ENCODE data around the gene ID1. TPM values are rescaled to one million over a fixed set of nuclear protein-coding genes. Genes with fewer than 3 reads are reported as not detected.
"Not testable (repeated sequence)": the region's sequence is repeated elsewhere in the genome, so short reads cannot be mapped to it uniquely, and the experiment has no call there.

Gene ID1
- total and polyA plus RNA-seq, 2 donors from 2014 or later, result 189 to 293 TPM

DNA sequence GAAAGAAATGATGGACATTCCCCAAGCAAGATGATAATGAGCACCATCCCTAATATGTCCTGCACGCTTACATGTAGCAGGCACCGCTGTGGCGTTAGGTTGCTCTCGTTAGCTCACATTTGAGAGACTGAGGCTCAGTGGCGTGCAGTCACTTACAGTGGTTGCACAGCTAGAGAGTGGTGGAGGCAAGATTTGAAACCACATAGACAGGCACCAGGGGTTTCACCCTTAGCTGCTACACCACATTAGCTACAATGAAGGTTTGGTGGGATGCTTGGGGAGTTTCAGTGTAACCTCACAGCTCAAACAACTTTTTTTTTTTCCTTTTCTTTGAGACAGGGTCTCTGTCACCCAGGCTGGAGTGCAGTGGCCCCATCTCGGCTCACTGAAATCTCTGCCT lies 36.3 kb downstream of the ID1 start:
- no peaks in the 10 kb centered on the region for H3K27me3 ChIP-seq (ENCODE audit: control insufficient read depth, insufficient read depth, low read length)
- no peak for FAIRE-seq

DNA sequence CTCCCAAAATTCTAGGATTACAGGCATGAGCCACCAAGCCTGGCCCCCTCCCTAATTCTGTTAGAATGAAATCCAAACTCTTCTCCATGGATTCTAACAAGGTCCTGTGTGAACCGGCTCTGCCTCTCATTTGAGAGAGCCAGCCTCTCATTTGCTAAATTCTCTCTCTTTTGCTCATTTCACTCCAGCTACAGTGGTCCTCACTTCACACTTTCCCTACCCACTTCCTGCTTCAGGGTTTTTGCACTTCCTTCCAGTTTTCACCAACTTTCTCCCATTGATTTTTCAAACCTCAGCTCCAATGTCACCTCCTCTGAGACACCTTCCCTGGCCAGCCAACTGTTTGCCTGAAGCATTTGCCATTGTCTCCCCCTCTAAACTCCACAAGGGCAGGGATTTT lies 37.7 kb downstream of the ID1 start:
- no peaks in the 10 kb centered on the region for H3K4me1 ChIP-seq (ENCODE audit: control insufficient read depth in 2 of 3, insufficient read depth in 2 of 3, low read depth in 1 of 3, low read length in 3 of 3)
- H3K27ac ChIP-seq (ENCODE audit: low read depth in 2 of 2, low read length in 2 of 2), result no peak overlapping the region
- H3K4me3 ChIP-seq (ENCODE audit: low read length in 3 of 3), result no peak overlapping the region
- intact Hi-C loops (cut with DNase I), result no loop called here
- DNase-seq (no peak), FAIRE-seq (no peak)
- no peaks in the 10 kb centered on the region for H3K36me3 ChIP-seq (ENCODE audit: control insufficient read depth in 2 of 3, insufficient read depth in 3 of 3, low read length in 3 of 3)
- H3K9me3 ChIP-seq (ENCODE audit: control insufficient read depth in 2 of 3, insufficient read depth in 1 of 3, low read length in 3 of 3), result no peaks in the 10 kb centered on the region
- TF ChIP-seq, protein P1, sequence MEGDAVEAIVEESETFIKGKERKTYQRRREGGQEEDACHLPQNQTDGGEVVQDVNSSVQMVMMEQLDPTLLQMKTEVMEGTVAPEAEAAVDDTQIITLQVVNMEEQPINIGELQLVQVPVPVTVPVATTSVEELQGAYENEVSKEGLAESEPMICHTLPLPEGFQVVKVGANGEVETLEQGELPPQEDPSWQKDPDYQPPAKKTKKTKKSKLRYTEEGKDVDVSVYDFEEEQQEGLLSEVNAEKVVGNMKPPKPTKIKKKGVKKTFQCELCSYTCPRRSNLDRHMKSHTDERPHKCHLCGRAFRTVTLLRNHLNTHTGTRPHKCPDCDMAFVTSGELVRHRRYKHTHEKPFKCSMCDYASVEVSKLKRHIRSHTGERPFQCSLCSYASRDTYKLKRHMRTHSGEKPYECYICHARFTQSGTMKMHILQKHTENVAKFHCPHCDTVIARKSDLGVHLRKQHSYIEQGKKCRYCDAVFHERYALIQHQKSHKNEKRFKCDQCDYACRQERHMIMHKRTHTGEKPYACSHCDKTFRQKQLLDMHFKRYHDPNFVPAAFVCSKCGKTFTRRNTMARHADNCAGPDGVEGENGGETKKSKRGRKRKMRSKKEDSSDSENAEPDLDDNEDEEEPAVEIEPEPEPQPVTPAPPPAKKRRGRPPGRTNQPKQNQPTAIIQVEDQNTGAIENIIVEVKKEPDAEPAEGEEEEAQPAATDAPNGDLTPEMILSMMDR (IDR thresholded peaks at IDR 0.05; ENCODE audit: borderline replicate concordance, extremely low read depth, insufficient read depth), result no peak
- H3K27me3 ChIP-seq (ENCODE audit: control insufficient read depth, insufficient read depth, low read length), result no peaks in the 10 kb centered on the region
- no peak overlapping the region for H3K9ac ChIP-seq (ENCODE audit: low read length in 3 of 3)

More for the DNA sequence above, 36.3 kb downstream of the ID1 start:
- Histone ChIP-seq H3K36me3 (ENCODE audit: control insufficient read depth in 2 of 3, insufficient read depth in 3 of 3, low read length in 3 of 3) (no peaks in the 10 kb centered on the region), H3K9ac (ENCODE audit: low read length in 3 of 3) (no peak overlapping the region), H3K27ac (ENCODE audit: low read depth in 2 of 2, low read length in 2 of 2) (no peak overlapping the region), H3K4me3 (ENCODE audit: low read length in 3 of 3) (no peak overlapping the region), H3K4me1 (ENCODE audit: control insufficient read depth in 2 of 3, insufficient read depth in 2 of 3, low read depth in 1 of 3, low read length in 3 of 3) (no peaks in the 10 kb centered on the region), H3K9me3 (ENCODE audit: control insufficient read depth in 2 of 3, insufficient read depth in 1 of 3, low read length in 3 of 3) (no peaks in the 10 kb centered on the region)
- TF ChIP-seq, protein P1 (IDR thresholded peaks at IDR 0.05; ENCODE audit: borderline replicate concordance, extremely low read depth, insufficient read depth), result no peak
- intact Hi-C loops (cut with DNase I), result no loop called here
- no peak for DNase-seq

DNA sequence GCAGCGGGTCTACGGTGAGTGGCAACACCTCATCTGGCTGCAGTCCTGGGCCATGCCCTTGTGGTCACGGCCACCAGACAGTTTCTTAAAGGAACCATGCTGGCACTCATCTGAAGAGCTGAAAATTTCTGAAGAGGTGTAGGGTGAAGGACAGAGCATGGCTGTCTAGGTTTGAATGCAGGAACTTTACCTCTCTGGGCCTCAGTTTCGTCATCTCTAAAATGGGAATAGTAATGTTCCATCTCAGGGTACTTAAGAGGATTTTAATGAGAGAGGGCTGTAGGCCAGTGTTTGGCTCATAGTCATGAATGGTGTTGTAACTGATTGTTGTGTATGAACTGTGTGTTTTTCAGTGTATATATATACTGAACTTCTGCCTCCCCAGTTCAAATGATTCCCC lies 38.4 kb downstream of the ID1 start:
- DNase-seq (no peak), FAIRE-seq (no peak)
- H3K27ac ChIP-seq (ENCODE audit: low read depth in 2 of 2, low read length in 2 of 2), result no peak overlapping the region
- H3K4me3 ChIP-seq (ENCODE audit: low read length in 3 of 3), result no peak overlapping the region
- no peaks in the 10 kb centered on the region for H3K9me3 ChIP-seq (ENCODE audit: control insufficient read depth in 2 of 3, insufficient read depth in 1 of 3, low read length in 3 of 3)
- TF ChIP-seq, protein P1 (IDR thresholded peaks at IDR 0.05; ENCODE audit: borderline replicate concordance, extremely low read depth, insufficient read depth), result no peak
- H3K36me3 ChIP-seq (ENCODE audit: control insufficient read depth in 2 of 3, insufficient read depth in 3 of 3, low read length in 3 of 3), result no peaks in the 10 kb centered on the region
- no peak overlapping the region for H3K9ac ChIP-seq (ENCODE audit: low read length in 3 of 3)
- no peaks in the 10 kb centered on the region for H3K4me1 ChIP-seq (ENCODE audit: control insufficient read depth in 2 of 3, insufficient read depth in 2 of 3, low read depth in 1 of 3, low read length in 3 of 3)
- H3K27me3 ChIP-seq (ENCODE audit: control insufficient read depth, insufficient read depth, low read length), result no peaks in the 10 kb centered on the region
- intact Hi-C loops (cut with DNase I), result no loop called here

DNA sequence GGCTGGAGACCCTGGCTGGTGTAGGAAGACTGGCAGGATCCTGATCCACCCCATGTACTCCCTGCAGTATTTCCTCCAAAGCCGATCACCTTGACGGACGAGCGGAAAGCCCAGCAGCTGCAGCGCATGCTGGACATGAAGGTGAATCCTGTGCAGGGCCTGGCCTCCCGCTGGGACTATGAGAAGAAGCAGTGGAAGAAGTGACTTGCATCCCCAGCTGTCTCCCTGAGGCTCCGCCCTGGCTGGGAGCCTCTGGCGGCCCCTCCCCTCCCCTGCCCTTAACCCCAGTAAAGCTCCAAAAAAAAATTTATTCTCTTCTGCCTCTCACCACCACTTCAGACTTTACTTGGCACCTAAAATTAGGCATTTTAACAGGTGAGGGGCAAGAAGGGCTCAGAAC lies 39.6 kb downstream of the ID1 start:
- Histone ChIP-seq H3K9me3 (ENCODE audit: control insufficient read depth in 2 of 3, insufficient read depth in 1 of 3, low read length in 3 of 3) (no peaks in the 10 kb centered on the region), H3K36me3 (ENCODE audit: control insufficient read depth in 2 of 3, insufficient read depth in 3 of 3, low read length in 3 of 3) (no peaks in the 10 kb centered on the region), H3K27me3 (ENCODE audit: control insufficient read depth, insufficient read depth, low read length) (no peaks in the 10 kb centered on the region), H3K27ac (ENCODE audit: low read depth in 2 of 2, low read length in 2 of 2) (no peak overlapping the region), H3K4me3 (ENCODE audit: low read length in 3 of 3) (no peak overlapping the region), H3K9ac (ENCODE audit: low read length in 3 of 3) (no peak overlapping the region), H3K4me1 (ENCODE audit: control insufficient read depth in 2 of 3, insufficient read depth in 2 of 3, low read depth in 1 of 3, low read length in 3 of 3) (no peaks in the 10 kb centered on the region)
- DNase-seq (no peak), FAIRE-seq (no peak)
- intact Hi-C loops (cut with DNase I), result no loop called here
- TF ChIP-seq, protein P1 (IDR thresholded peaks at IDR 0.05; ENCODE audit: borderline replicate concordance, extremely low read depth, insufficient read depth), result no peak

DNA sequence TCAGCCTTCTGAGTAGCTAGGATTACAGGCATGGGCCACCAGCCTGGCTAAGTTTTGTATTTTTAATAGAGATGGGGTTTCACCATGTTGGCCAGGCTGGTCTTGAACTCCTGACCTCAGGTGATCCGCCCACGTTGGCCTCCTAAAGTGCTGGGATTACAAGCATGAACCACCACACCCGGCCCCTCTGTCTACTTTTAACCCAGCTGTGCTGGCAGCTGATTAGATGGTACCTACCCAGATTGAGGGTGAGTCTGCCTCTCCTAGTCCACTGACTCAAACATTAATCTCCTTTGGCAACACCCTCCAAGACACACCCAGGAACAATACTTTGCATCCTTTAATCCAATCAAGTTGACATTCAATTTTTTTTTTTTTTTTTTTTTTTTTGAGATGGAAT lies 43.0 kb downstream of the ID1 start:
- H3K27ac ChIP-seq (ENCODE audit: low read depth in 2 of 2, low read length in 2 of 2); H3K4me3 ChIP-seq (ENCODE audit: low read length in 3 of 3); H3K9ac ChIP-seq (ENCODE audit: low read length in 3 of 3); H3K27me3 ChIP-seq (ENCODE audit: control insufficient read depth, insufficient read depth, low read length); H3K9me3 ChIP-seq (ENCODE audit: control insufficient read depth in 2 of 3, insufficient read depth in 1 of 3, low read length in 3 of 3); H3K4me1 ChIP-seq (ENCODE audit: control insufficient read depth in 2 of 3, insufficient read depth in 2 of 3, low read depth in 1 of 3, low read length in 3 of 3); FAIRE-seq; DNase-seq; H3K36me3 ChIP-seq (ENCODE audit: control insufficient read depth in 2 of 3, insufficient read depth in 3 of 3, low read length in 3 of 3); intact Hi-C loops (cut with DNase I): not testable (repeated sequence)
